Activated CD4-positive, alpha-beta T cell treated with anti-CD3 and anti-CD28 coated beads, Interleukin-2, Interleukin-4, amounts not matched to agents 100 ng/mL and 50 ng/mL, durations not matched to agents 16 hours and 8 hours (primary cell): ENCODE results near the gene ADAT2.
"Not testable (repeated sequence)": the region's sequence is repeated elsewhere in the genome, so short reads cannot be mapped to it uniquely, and the experiment has no call there.

Experiments
- DNase-seq: peaks from one replicate; pipeline ENCODE4 v3.0.0-alpha.2; 2020; ENCODE audit warnings: low spot score

Gene ADAT2

GRCh38 chr6:143450453-143451371 lies at the start of gene ADAT2, which contains the start of gene PEX3:
Gene ADAT2 (minus strand): TSS chr6:143450695. CDS start chr6:143450658, 37 bp downstream.
Gene PEX3 (plus strand): TSS chr6:143450805. CDS start chr6:143451043, 238 bp downstream.
- peak; percentile 95 for DNase-seq

GRCh38 chr6:143498428-143498827 lies 47.9 kb upstream of the ADAT2 start:
- DNase-seq, result no peak

GRCh38 chr6:143496974-143497373 lies 46.5 kb upstream of the ADAT2 start:
- DNase-seq, result no peak

- DNase-seq, result no peak
Observed at GRCh38 chr6:143490775-143491174, 40.3 kb upstream of the ADAT2 start.

GRCh38 chr6:143490244-143490643 lies 39.7 kb upstream of the ADAT2 start:
- DNase-seq, result no peak

- DNase-seq, result no peak
Observed at GRCh38 chr6:143486752-143487151, 36.3 kb upstream of the ADAT2 start.

GRCh38 chr6:143485967-143486366 lies 35.5 kb upstream of the ADAT2 start:
- DNase-seq, result no peak

- DNase-seq, result no peak
Observed at GRCh38 chr6:143482593-143482992, 32.1 kb upstream of the ADAT2 start.

- no peak for DNase-seq
Observed at GRCh38 chr6:143478479-143479062, 28.1 kb upstream of the ADAT2 start.

GRCh38 chr6:143476545-143476944 lies 26.1 kb upstream of the ADAT2 start:
- no peak for DNase-seq

- no peak for DNase-seq
Observed at GRCh38 chr6:143471822-143472221, 21.3 kb upstream of the ADAT2 start.

GRCh38 chr6:143468823-143469222 lies 18.3 kb upstream of the ADAT2 start:
- DNase-seq, result not testable (repeated sequence)

- no peak for DNase-seq
Observed at GRCh38 chr6:143468026-143468425, 17.5 kb upstream of the ADAT2 start.

GRCh38 chr6:143465546-143465945 lies 15.1 kb upstream of the ADAT2 start:
- no peak for DNase-seq

GRCh38 chr6:143457563-143458359 lies 7.3 kb upstream of the ADAT2 start:
- no peak for DNase-seq

GRCh38 chr6:143451531-143451930 lies 1.0 kb upstream of the ADAT2 start:
- DNase-seq, result no peak

- DNase-seq, result peak; percentile 20
Observed at GRCh38 chr6:143449714-143450452, 612 bp downstream of the ADAT2 start.

GRCh38 chr6:143449082-143449713 lies 1.3 kb downstream of the ADAT2 start:
- no peak for DNase-seq

GRCh38 chr6:143447865-143448264 lies 2.6 kb downstream of the ADAT2 start:
- not testable (repeated sequence) for DNase-seq

GRCh38 chr6:143443096-143443495 lies 7.4 kb downstream of the ADAT2 start:
- no peak for DNase-seq
